Psoas muscle (tissue), 8 donors: ENCODE data around the gene TCP11. TPM values are rescaled to one million over a fixed set of nuclear protein-coding genes. Genes with fewer than 3 reads are reported as not detected.

ENCODE experiments used
- ATAC-seq, 4 donors: fragments of 200-7000 bp; cut with Tn5 transposase; one replicate each; pipeline ENCODE4 v1.9.1; 2020; ENCODE audit warnings: moderate library complexity in 3 of 4, mild to moderate bottlenecking in 2 of 4
- DNase-seq, 2 donors: peaks; one replicate each; pipeline ENCODE4 v3.0.0-alpha.2; 2020
- H3K27ac ChIP-seq: fragments of 200-600 bp; one replicate; pipeline ENCODE4 v1.8.0; 2022
- H3K27me3 ChIP-seq, 3 donors: fragments of 200-600 bp in 1 of 3; one replicate each; pipeline versions ENCODE4 v1.6.1 to v1.8.0; 2013 to 2022; ENCODE audit warnings: low read length in 2 of 3, mild to moderate bottlenecking in 2 of 3, moderate library complexity in 1 of 3; ENCODE audit not compliant: insufficient read depth in 3 of 3
- H3K36me3 ChIP-seq, 2 donors: fragments of 200-600 bp in 1 of 2; one replicate each; pipeline versions ENCODE4 v1.6.1 to v1.8.0; 2013 to 2022; ENCODE audit warnings: low read depth in 1 of 2, mild to moderate bottlenecking in 1 of 2, moderate library complexity in 1 of 2; ENCODE audit not compliant: insufficient read depth in 1 of 2
- H3K4me1 ChIP-seq: fragments of 200-600 bp; one replicate; pipeline ENCODE4 v1.8.0; 2022
- H3K4me3 ChIP-seq: fragments of 200-600 bp; one replicate; pipeline ENCODE4 v1.8.0; 2022; ENCODE audit warnings: mild to moderate bottlenecking
- H3K9me3 ChIP-seq: fragments of 200-600 bp; one replicate; pipeline ENCODE4 v1.8.0; 2022
- CTCF ChIP-seq: fragments of 200-600 bp; IDR thresholded peaks from one replicate; pipeline ENCODE4 v1.8.0; 2022; ENCODE audit warnings: antibody characterized with exemption
- WGBS, 3 donors: extraction: QIAGEN DNeasy Blood & Tissue Kit; methylation state at CpG; one replicate each; pipeline versions ENCODE4 v1.1.6 to v1.1.7; 2013; 5-methylcytosine and 5-hydroxymethylcytosine counted together
- intact Hi-C, 2 donors: fragments of 100-400 bp; cut with DNase I; formaldehyde crosslinking; loops; one replicate each; pipeline versions ENCODE4 v1.11.0 to v1.14.2; 2022
- polyA plus RNA-seq, 3 donors: library from polyadenylated mRNA; stranded (reverse); fragments of 200-250 nt; gene quantifications; one replicate each; pipeline ENCODE4 v1.2.3, GENCODE V29; 2013
- total RNA-seq, 4 donors: library from RNA; stranded (reverse); fragmentation: NEBNext Ultra II Directional in 2 of 4; extraction: Animal tissue kit (Norgen Biotek cat#: 25700) in 2 of 4; gene quantifications; one replicate each; pipeline versions ENCODE4 v1.2.1 to v1.2.4, GENCODE V29; 2021 to 2023
- donor health status: healthy with polysubstance abuse.
- donor health status: DM: no; HTN: no; CAD: no; lungs with moderate emphysema.
- donor health status: Bipolar disorder and iron deficiency.
- donor health status: healthy.
- donor health status: DM: yes; HTN: yes; CAD: no.
- donor health status: DM: no; HTN: no; CAD: no.
- donor health status: DM: no; HTN: no; CAD: no.
- donor health status: DM: yes; HTN: yes; CAD: no.

The TCP11 gene
- total and polyA plus RNA-seq, 7 donors = 0.08 TPM; not detected in 6

GRCh38 chr6:35178932-35179832 lies 38.0 kb upstream of the TCP11 start:
- H3K4me3 ChIP-seq = no peak overlapping the region
- H3K27me3 ChIP-seq = peaks cover 0 to 9% (median 0%) of the 10 kb centered on the region in 3 donors
- no peak overlapping the region for H3K27ac ChIP-seq
- TF ChIP-seq CTCF = no peak
- intact Hi-C loops = no loop called here
- WGBS, 3 donors = 76 to 83% (median 83%) methylated on average over 5 of the region's 5 CpGs
- peaks cover 10% of the 10 kb centered on the region for H3K4me1 ChIP-seq
- ATAC-seq = no peak
- DNase-seq = no peak
- no peaks in the 10 kb centered on the region for H3K36me3 ChIP-seq
- H3K9me3 ChIP-seq = no peaks in the 10 kb centered on the region

- no peak for TF ChIP-seq CTCF
- WGBS, 3 donors = 85 to 91% (median 87%) methylated on average over 2 of the region's 2 CpGs
Observed at GRCh38 chr6:35178012-35178411, 36.9 kb upstream of the TCP11 start.

GRCh38 chr6:35177596-35177995 lies 36.5 kb upstream of the TCP11 start:
- Histone ChIP-seq H3K27ac (no peak overlapping the region), H3K4me1 (peaks cover 10% of the 10 kb centered on the region), H3K27me3 (peaks cover 0 to 3% (median 0%) of the 10 kb centered on the region in 3 donors), H3K9me3 (no peaks in the 10 kb centered on the region), H3K4me3 (no peak overlapping the region), H3K36me3 (no peaks in the 10 kb centered on the region)
- ATAC-seq (no peak), DNase-seq (no peak)
- intact Hi-C loops = no loop called here
- WGBS, 3 donors = 73 to 77% (median 74%) methylated on average over 2 of the region's 2 CpGs
- TF ChIP-seq CTCF = no peak

More at GRCh38 chr6:35178012-35178411, 36.9 kb upstream of the TCP11 start:
- H3K27ac ChIP-seq = no peak overlapping the region
- no peak for ATAC-seq
- no peak for DNase-seq
- intact Hi-C loops = no loop called here
- H3K9me3 ChIP-seq = no peaks in the 10 kb centered on the region
- no peak overlapping the region for H3K4me3 ChIP-seq
- H3K27me3 ChIP-seq = peaks cover 0 to 7% (median 0%) of the 10 kb centered on the region in 3 donors
- peaks cover 10% of the 10 kb centered on the region for H3K4me1 ChIP-seq
- H3K36me3 ChIP-seq = no peaks in the 10 kb centered on the region

GRCh38 chr6:35177157-35177556 lies 36.0 kb upstream of the TCP11 start:
- intact Hi-C loops = no loop called here
- Histone ChIP-seq H3K27me3 (peaks cover 0 to 2% (median 0%) of the 10 kb centered on the region in 3 donors), H3K4me1 (peaks cover 9% of the 10 kb centered on the region), H3K36me3 (no peaks in the 10 kb centered on the region), H3K4me3 (no peak overlapping the region), H3K27ac (no peak overlapping the region), H3K9me3 (no peaks in the 10 kb centered on the region)
- WGBS, 3 donors = 62 to 70% (median 63%) methylated on average over 3 of the region's 3 CpGs
- DNase-seq = no peak
- no peak for TF ChIP-seq CTCF
- no peak for ATAC-seq
